HG03565 (cell line): ENCODE data around the gene PPP1R14C.

Source experiments
- ATAC-seq: cut with Tn5 transposase; IDR thresholded peaks from one replicate; pipeline ENCODE4 v1.9.1; 2021; ENCODE audit warnings: mild to moderate bottlenecking, moderate library complexity; ENCODE audit not compliant: unreplicated experiment

Gene PPP1R14C

GRCh38 chr6:150269130-150269856 lies 126.4 kb downstream of the PPP1R14C start:
- no peak for ATAC-seq

GRCh38 chr6:150269857-150270223 lies 127.0 kb downstream of the PPP1R14C start:
- no peak for ATAC-seq

DNA sequence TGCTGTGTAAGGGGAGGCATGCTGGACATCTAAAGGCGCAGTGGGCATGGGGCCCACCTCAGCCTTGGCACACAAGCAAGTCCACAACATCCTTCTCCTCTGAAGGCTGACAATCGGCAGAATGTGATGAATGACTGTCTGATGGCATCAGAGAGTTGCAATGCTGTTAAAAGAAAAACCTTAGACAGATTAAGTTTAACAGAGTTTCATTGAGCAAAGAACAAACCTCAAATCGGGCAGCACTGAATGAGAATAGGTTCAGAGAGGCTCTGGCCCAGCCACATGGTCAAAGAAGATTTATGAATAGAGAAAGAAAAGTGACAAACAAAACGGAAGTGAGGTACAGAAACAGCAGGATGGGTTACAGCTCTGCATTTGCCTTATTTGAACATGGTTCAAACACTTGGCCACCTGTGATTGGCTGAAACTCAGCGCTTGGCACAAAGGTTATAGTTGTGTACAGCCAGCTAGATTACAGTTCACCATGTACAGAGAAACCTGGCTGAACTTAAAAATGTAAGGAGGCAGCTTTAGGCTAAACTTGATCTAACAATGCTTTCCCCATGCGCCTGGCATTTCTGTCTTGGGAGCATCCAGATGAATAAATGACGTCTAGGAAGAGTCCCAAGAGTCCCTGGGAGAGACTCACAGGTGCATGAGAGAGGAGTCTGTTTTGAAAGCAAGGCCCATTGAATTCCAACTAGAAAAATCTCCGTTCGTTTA lies 127.6 kb downstream of the PPP1R14C start:
- ATAC-seq = no peak

GRCh38 chr6:150271172-150271500 lies 128.3 kb downstream of the PPP1R14C start:
- ATAC-seq = no peak

- ATAC-seq = no peak
Measured at GRCh38 chr6:150271501-150272263, 128.8 kb downstream of the PPP1R14C start.

GRCh38 chr6:150272264-150272975 lies 129.6 kb downstream of the PPP1R14C start:
- ATAC-seq = no peak

DNA sequence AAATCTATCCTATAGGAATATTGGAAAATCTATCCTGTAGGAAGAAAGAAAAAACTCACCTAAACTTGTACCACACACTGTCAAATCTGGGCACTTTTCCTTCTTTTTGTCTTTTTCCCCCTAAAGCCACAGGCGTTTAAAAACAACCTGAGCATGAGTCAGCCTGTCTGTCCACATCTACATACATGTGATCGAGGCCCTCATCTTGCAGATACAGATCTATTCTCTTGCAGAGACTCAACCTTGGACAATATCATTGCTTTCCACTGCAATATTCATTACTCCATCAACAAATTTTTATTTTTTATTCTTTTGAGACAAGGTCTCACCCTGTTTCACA lies 130.1 kb downstream of the PPP1R14C start:
- ATAC-seq = no peak

DNA sequence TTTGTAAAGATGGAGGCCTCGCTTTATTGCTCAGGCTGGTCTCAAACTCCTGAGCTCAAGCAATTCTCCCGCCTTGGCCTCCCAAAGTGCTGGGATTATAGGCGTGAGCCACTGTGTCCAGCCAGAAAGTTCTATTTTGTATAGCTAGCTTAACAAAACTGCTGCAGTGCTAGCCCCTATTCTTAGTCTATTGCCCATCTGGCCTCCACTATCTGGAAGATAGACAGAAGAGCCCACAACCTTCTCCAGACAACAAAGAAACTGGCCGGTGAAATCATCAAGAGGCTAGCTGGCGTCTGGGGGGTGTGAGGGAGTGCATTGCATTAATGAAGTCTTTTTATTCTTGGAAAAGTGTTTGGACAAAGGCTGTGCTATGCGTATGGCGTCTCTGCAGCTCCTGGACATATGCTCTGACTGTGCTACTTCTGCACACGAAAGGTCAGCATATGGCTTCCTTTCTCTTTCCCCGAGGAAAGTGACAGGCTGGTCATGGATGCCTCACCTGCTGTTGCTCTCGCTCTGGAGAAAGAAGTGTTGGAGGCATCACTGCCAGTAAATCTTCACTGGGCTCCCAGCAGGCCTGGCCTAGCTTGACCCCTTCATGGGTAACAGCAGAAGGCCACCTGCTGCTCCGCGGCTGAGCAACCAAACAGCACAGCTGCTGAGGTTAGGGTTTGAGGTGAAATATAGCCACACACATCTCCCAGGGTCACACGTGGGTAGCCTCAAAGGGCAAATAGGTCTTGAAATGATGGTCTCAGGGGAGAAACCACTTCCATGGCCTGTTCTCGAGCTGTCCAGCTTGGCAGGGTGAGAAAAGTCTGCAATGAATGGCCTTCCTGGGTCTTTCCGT lies 130.8 kb downstream of the PPP1R14C start:
- ATAC-seq = peak; percentile 49

DNA sequence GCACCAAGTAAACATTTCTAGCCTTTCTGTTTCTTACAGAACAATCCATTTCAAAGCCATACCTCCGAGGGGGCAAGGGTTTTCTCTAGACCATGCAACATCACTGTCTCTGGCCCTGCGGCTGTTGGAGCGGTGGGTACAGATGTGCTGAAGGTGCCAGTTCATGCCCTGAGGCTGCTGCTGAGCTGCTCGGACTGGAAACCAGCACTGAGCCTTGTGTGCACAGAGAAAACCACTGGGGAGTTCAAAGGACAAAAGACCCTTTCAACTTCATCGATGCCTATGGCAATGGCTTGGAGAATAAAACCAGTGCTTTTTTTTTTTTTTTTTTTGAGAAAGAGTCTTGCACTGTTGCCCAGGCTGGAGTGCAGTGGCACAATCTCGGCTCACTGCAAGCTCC lies 132.6 kb downstream of the PPP1R14C start:
- ATAC-seq = no peak

DNA sequence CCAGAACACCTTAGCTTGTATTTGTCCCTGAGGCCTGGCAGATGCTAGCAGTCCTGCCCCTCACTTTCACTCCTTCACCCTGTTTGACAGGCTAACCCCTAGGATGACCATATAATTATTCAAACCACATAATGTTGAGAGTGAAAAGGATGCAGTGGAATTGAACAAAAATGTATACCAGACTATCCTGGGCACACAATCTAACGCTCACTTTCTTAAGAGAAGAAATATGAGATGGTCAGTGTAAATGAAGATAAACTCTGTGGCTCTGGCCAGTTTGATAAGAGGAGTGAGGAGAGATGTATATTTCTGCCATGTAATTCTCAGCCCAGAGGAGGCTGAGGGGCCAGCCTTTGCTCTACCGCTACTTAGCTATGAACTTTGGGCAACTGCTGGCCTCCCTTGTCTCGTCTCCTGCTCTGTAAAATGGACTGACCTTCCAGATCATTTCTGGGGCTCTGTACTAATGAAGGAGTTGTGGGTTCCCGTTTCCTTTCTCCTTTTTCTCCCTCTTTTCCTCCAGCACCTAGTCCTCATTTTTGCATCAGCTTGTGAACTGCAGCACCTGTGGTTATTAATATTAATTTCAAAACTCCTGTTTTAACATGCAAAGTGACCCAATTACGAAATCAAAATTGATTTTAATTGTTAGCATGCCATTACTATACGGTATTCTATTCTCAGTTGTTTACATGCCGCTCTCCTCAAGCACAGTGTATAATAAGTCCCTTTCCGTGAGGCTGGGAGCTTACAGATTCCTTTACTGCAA lies 133.5 kb downstream of the PPP1R14C start:
- ATAC-seq = no peak

GRCh38 chr6:150276937-150277742 lies 134.3 kb downstream of the PPP1R14C start:
- no peak for ATAC-seq

DNA sequence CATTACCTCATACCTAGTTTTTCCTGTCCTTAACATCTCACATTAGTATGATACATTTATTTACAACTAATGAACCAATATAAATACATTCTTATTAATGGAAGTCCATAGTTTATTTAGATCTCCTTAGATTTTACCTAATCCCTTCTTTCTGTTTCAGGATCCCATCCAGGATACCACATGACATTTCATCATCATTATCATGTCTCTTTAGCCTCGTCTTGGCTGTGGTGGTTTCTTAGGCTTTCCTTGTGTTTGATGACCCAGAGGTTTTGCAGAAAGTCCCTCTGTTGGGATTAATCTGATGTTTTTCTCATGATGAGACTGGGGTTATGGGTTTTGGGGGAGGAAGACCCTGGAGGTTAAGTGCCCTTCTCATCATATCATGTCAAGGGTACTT lies 136.7 kb downstream of the PPP1R14C start:
- no peak for ATAC-seq

DNA sequence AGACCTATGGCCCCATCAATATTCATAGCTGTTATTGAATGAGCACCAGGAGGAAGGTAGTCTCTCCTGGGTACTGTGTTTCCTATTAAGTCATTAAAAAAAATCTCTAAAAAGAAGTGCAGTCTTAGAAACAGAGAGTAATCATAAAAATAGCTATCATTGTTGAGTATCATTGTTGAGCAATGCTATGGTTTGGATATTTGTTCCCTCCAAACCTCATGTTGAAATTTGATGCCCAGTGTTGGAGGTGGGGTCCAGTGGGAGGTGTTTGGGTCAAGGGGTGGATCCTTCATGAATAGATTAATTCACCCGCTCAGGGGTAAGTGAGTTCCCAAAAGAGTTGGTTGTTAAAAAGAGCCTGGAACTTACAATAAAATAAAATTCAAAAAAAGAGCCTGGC lies 137.9 kb downstream of the PPP1R14C start:
- ATAC-seq = no peak

DNA sequence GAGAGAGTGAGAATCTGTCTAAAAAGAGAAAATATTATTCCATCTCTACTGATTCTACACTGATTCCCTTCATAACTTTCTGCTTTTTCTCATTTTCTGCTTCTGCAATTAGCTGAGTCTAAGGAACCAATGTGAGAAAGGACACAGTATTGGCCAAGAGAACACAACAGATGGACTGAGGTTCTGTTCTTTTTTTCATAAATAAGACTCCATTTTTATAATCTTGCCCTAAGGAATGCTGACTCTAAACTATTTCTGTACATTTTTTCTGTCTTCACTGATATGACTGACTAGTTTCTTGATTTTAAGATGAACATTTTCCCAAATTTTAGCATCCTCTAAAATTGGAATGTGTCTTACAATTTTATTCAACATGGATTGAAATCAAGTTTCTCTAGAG lies 138.9 kb downstream of the PPP1R14C start:
- ATAC-seq = no peak

GRCh38 chr6:150282806-150283205 lies 140.0 kb downstream of the PPP1R14C start:
- no peak for ATAC-seq

DNA sequence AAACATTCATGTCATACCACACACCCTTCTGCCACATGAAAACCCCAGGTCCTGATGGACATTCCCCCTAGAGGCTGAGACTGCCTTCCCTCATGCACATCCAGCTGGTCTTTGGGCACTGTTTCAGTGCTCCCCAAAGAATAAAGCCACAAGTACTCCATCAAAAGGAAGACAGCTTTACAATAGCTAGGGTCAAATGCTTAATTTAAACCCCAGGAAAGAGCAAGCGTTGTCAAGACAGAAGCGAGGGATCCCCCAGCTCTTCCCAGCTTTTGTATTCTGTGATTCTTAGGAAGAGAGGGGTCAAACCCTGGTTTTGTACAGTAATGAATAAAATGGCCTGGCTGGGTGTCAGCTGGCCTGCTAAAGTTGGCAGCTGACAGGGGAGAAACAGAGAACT lies 143.6 kb downstream of the PPP1R14C start:
- no peak for ATAC-seq

DNA sequence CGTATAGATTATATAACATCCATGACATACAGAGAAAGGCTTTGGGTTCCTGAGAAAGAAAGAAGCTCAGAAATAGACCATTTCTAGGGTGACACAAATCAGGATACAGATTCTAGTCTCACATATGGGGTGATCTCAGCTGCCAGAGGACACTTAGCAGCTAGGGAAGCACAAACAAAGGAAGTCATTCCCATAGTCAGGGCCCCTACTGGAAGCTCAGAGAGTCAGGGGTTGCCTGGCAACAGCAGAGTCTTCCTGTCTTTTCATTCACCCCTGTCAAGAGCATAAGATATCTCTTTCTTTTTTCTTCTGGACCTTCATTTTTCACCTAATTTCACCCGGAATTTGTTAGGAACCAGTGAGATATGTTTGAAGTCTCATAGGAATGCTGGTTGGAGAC lies 144.1 kb downstream of the PPP1R14C start:
- ATAC-seq = no peak

DNA sequence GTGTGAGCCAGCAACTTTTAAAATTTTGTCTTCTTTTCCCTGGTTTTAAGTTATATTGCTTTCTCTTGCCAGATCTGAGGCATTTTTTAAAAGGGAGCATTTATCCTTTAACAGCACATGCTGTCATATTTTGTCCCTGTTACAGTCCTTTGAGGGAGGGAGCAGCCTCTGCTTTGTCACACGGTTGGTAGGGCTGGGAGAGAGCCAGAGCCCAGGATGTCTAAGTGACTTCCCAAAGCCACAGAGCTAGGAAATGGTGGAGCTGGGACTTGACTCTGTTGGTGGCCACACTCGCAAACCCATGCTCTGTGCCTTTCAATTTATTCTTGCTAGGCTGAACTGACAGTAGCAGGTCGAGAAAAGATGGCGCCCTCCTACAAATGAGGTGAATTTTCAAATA lies 145.6 kb downstream of the PPP1R14C start:
- ATAC-seq = no peak

- ATAC-seq = no peak
Measured at GRCh38 chr6:150289454-150290071, 146.7 kb downstream of the PPP1R14C start.
